Measurements from ENCODE around the gene RMP24.
"Not testable (repeated sequence)": the region's sequence is repeated elsewhere in the genome, so short reads cannot be mapped to it uniquely, and the experiment has no call there.

DNA sequence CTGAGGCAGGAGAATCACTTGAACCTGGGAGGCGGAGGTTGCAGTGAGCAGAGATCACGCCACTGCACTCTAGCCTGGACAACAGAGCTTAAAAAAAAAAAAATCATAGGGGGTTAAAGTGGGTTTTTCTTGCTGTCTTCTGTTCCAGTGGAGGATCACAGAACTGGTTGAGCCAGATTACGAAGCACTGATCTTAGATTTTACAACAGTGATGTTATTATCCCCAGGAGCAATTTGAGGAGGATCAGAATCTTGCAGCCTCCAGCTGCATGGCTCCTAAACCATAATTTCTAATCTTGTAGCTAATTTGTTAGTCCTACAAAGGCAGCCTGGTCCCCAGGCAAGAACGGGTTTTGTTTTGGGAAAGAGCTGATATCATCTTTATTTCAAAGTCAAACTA, 4.6 kb upstream of the RMP24 start:
- TF ChIP-seq, protein P1, sequence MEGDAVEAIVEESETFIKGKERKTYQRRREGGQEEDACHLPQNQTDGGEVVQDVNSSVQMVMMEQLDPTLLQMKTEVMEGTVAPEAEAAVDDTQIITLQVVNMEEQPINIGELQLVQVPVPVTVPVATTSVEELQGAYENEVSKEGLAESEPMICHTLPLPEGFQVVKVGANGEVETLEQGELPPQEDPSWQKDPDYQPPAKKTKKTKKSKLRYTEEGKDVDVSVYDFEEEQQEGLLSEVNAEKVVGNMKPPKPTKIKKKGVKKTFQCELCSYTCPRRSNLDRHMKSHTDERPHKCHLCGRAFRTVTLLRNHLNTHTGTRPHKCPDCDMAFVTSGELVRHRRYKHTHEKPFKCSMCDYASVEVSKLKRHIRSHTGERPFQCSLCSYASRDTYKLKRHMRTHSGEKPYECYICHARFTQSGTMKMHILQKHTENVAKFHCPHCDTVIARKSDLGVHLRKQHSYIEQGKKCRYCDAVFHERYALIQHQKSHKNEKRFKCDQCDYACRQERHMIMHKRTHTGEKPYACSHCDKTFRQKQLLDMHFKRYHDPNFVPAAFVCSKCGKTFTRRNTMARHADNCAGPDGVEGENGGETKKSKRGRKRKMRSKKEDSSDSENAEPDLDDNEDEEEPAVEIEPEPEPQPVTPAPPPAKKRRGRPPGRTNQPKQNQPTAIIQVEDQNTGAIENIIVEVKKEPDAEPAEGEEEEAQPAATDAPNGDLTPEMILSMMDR (IDR thresholded peaks at IDR 0.05), result not testable (repeated sequence)
- not testable (repeated sequence) for TF ChIP-seq POLR2A (IDR thresholded peaks at IDR 0.05)
